GM19324 (cell line): ENCODE measurements around the gene LAMB4.
"Not testable (repeated sequence)": the region's sequence is repeated elsewhere in the genome, so short reads cannot be mapped to it uniquely, and the experiment has no call there.

Source experiments
- ATAC-seq: cut with Tn5 transposase; IDR thresholded peaks from one replicate; pipeline ENCODE4 v1.9.1; 2021; ENCODE audit warnings: mild to moderate bottlenecking, moderate library complexity; ENCODE audit not compliant: unreplicated experiment, low FRiP score

LAMB4 gene

GRCh38 chr7:108051454-108051853 is 78.7 kb downstream of the LAMB4 start:
- no peak for ATAC-seq

- peak; percentile 98 for ATAC-seq
Observed at GRCh38 chr7:108049962-108050361, 80.2 kb downstream of the LAMB4 start.

- ATAC-seq = no peak
Observed at GRCh38 chr7:108048422-108048821, 81.7 kb downstream of the LAMB4 start.

- no peak for ATAC-seq
Observed at GRCh38 chr7:108046952-108047506, 83.1 kb downstream of the LAMB4 start.

GRCh38 chr7:108045669-108046068 is 84.5 kb downstream of the LAMB4 start:
- no peak for ATAC-seq

- ATAC-seq = no peak
Observed at GRCh38 chr7:108045154-108045553, 85.0 kb downstream of the LAMB4 start.

GRCh38 chr7:108044345-108044744 is 85.8 kb downstream of the LAMB4 start:
- no peak for ATAC-seq

- ATAC-seq = no peak
Observed at GRCh38 chr7:108038986-108039385, 91.2 kb downstream of the LAMB4 start.

- ATAC-seq = no peak
Observed at GRCh38 chr7:108037741-108038140, 92.4 kb downstream of the LAMB4 start.

- ATAC-seq = no peak
Observed at GRCh38 chr7:108037140-108037539, 93.0 kb downstream of the LAMB4 start.

- ATAC-seq = no peak
Observed at GRCh38 chr7:108034586-108034985, 95.6 kb downstream of the LAMB4 start.

- no peak for ATAC-seq
Observed at GRCh38 chr7:108033776-108034497, 96.2 kb downstream of the LAMB4 start.

GRCh38 chr7:108033309-108033708 is 96.9 kb downstream of the LAMB4 start:
- not testable (repeated sequence) for ATAC-seq

- no peak for ATAC-seq
Observed at GRCh38 chr7:108030516-108030915, 99.6 kb downstream of the LAMB4 start.

- no peak for ATAC-seq
Observed at GRCh38 chr7:108029034-108029433, 101.1 kb downstream of the LAMB4 start.

GRCh38 chr7:108028111-108028510 is 102.0 kb downstream of the LAMB4 start:
- ATAC-seq = no peak

- ATAC-seq = no peak
Observed at GRCh38 chr7:108027239-108027638, 102.9 kb downstream of the LAMB4 start.

- no peak for ATAC-seq
Observed at GRCh38 chr7:108026647-108027046, 103.5 kb downstream of the LAMB4 start.

- no peak for ATAC-seq
Observed at GRCh38 chr7:108026116-108026515, 104.0 kb downstream of the LAMB4 start.

GRCh38 chr7:108024538-108024937 is 105.6 kb downstream of the LAMB4 start:
- no peak for ATAC-seq

- no peak for ATAC-seq
Observed at GRCh38 chr7:108020585-108020984, 109.6 kb downstream of the LAMB4 start.

GRCh38 chr7:108018668-108019067 is 111.5 kb downstream of the LAMB4 start:
- ATAC-seq = no peak
